ENCODE data around the gene SH2D2A. TPM values are rescaled to one million over a fixed set of nuclear protein-coding genes. Genes with fewer than 3 reads are reported as not detected.

Gene SH2D2A
- total RNA-seq: 10.5 and 12.8 TPM in 2 replicates

GRCh38 chr1:156816561-156817328 is at the start of gene SH2D2A:
Gene SH2D2A (minus strand): TSS chr1:156816848. CDS start chr1:156816708, 140 bp downstream.

GRCh38 chr1:156860628-156861423 is 44.2 kb upstream of the SH2D2A start, which contains the start of gene NTRK1:
Gene NTRK1 (plus strand): TSS chr1:156860865. CDS start chr1:156860935, 70 bp downstream.

GRCh38 chr1:156858959-156859522 is 42.4 kb upstream of the SH2D2A start, which contains the start of gene INSRR:
Gene INSRR (minus strand): TSS chr1:156859117. CDS start chr1:156858621, 496 bp downstream.

GRCh38 chr1:156767101-156767878 is 49.4 kb downstream of the SH2D2A start, which contains the start of gene PRCC:
Gene PRCC (plus strand): TSS chr1:156767535. CDS start chr1:156767772, 237 bp downstream.

Other genes with a start within 250 kb of the SH2D2A start
- 13.4 and 25.3 TPM in 2 replicates for gene IQGAP3, start 244.3 kb downstream of the SH2D2A start, total RNA-seq
- gene TTC24, start 237.1 kb downstream of the SH2D2A start, total RNA-seq: not detected in 2 replicates
- 125 and 129 TPM in 2 replicates for gene NAXE, start 225.1 kb downstream of the SH2D2A start, total RNA-seq
- gene GPATCH4, start 215.4 kb downstream of the SH2D2A start, total RNA-seq: 14.5 and 18.7 TPM in 2 replicates
- gene HAPLN2, start 197.4 kb downstream of the SH2D2A start, total RNA-seq: not detected in 2 replicates
- 0.08 TPM in 1 of 2 replicates, not detected in the other for gene BCAN, start 174.7 kb downstream of the SH2D2A start, total RNA-seq
- 0.31 and 0.57 TPM in 2 replicates for gene NES, start 139.4 kb downstream of the SH2D2A start, total RNA-seq
- gene CRABP2, start 111.3 kb downstream of the SH2D2A start, total RNA-seq: 7.6 and 15.5 TPM in 2 replicates
- 8.8 and 18.8 TPM in 2 replicates for gene METTL25B, start 88.4 kb downstream of the SH2D2A start, total RNA-seq
- 19.6 and 23.6 TPM in 2 replicates for gene ISG20L2, start 88.1 kb downstream of the SH2D2A start, total RNA-seq
- 65.7 and 92.9 TPM in 2 replicates for gene MRPL24, start 75.8 kb downstream of the SH2D2A start, total RNA-seq
- gene HDGF, start 65.2 kb downstream of the SH2D2A start, total RNA-seq: 354 and 403 TPM in 2 replicates
- gene PRCC, start 49.3 kb downstream of the SH2D2A start, total RNA-seq: 39.3 and 43.1 TPM in 2 replicates
- gene INSRR, start 42.3 kb upstream of the SH2D2A start, total RNA-seq: not detected in 2 replicates
- under 0.01 and 0.08 TPM in 2 replicates for gene NTRK1, start 44.0 kb upstream of the SH2D2A start, total RNA-seq
- 4.0 and 6.7 TPM in 2 replicates for gene PEAR1, start 76.9 kb upstream of the SH2D2A start, total RNA-seq
- gene LRRC71, start 103.8 kb upstream of the SH2D2A start, total RNA-seq: not detected in 2 replicates
- gene ARHGEF11, start 228.9 kb upstream of the SH2D2A start, total RNA-seq: 8.2 and 12.3 TPM in 2 replicates